SKM-1 (cell line): Measurements from ENCODE around the gene ADGRE2.
"Not testable (repeated sequence)": the region's sequence is repeated elsewhere in the genome, so short reads cannot be mapped to it uniquely, and the experiment has no call there.

ENCODE experiments used
- DNase-seq: peaks from one replicate; lab custom pipeline; 2025; ENCODE audit not compliant: unreplicated experiment; lab: John Stamatoyannopoulos, UW

Gene ADGRE2

GRCh38 chr19:14780622-14781225 lies 2.4 kb upstream of the ADGRE2 start:
- DNase-seq: not testable (repeated sequence)

GRCh38 chr19:14779151-14779550 lies 791 bp upstream of the ADGRE2 start:
- DNase-seq: no peak

- DNase-seq: not testable (repeated sequence)
Observed at GRCh38 chr19:14777645-14778044, 715 bp downstream of the ADGRE2 start.

DNA sequence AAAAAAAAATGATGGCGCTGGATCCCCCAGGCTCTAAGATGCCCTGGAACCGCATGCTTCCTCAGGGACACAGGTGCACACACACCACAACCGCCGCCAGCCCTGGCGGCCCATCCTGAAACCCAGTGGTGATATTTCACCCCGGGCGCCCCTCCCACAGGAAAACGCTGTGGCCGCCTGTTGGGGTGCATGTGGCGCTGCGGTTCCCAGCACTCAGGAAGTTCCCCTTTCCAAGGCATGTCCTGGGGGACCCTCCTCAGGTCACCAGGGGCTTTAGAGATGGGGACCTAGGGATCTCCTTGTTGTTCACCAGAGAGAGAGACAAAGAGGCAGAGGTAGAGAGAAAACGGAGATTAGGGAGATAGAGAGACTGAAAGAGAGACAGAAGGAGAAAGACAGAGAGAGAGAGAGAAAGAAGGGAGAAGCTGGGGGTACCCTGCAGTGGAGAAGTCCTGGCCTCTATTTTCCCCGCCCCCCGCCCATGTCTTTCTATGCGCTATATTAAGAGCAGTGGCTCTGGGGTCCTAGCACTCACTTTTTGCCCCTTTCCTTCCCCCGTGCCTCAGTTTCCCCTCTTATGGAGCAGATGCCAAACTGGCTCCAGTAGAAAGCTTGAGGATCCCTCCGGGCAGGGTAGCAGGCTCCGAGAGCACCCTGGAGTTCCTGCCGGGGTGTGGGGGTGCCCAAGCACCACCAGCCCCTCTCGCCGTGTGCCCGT lies 2.3 kb downstream of the ADGRE2 start:
- DNase-seq: peak; percentile 38

DNA sequence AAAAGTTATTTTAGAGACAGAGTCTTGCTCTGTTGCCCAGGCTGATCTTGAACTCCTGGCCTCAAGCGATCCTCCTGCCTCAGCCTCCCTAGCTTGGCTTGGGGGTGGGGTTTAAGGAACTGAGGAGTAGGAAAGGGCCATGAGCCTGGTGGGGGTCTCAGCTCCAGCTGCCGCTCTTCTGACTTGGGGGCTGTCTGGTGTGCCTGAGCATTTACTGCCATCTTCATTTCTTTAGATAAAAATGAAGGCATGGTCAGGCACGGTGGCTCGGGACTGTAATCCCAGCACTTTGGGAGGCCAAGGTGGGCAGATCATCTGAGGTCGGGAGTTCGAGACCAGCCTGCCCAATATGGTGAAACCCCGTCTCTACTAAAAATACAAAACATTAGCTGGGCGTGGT lies 3.0 kb downstream of the ADGRE2 start:
- not testable (repeated sequence) for DNase-seq

DNA sequence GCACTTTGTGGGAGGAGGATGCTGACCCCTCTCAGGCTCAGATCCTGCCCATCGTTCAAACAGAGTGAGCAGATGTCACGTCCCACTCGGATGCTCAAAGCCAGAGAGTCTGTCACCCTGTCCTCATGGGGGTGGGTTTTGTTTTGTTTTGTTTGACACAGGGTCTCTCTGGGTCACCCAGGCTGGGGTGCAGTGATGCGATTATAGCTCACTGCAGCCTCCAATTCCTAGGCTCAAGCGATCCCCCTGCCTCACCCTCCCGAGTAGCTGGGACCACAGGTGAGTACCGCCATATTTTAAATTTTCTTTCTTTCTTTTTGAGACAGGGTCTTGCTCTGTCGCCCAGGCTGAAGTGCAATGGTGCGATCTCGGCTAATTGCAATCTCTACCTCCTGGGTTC lies 4.0 kb downstream of the ADGRE2 start:
- no peak for DNase-seq

DNA sequence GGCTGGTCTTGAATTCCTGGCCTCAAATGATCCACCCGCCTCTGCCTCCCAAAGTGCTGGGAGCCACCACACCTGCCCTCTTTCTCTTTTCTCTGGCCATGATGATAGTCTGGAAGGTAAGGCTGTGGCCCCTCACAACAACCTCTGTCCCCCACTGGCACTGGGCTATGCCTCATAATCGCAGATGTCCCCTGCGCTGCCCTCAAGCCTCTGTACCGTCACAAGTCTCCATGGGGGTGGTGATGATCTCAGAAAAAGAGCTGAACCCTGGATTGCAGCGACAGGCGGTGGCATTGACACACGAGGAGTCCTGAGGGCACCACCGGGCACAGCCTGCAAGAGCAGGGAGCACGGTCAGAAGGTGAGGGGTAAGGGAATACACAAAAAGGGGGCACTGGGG lies 4.6 kb downstream of the ADGRE2 start:
- DNase-seq: not testable (repeated sequence)

- no peak for DNase-seq
Observed at GRCh38 chr19:14772995-14773394, 5.4 kb downstream of the ADGRE2 start.

- no peak for DNase-seq
Observed at GRCh38 chr19:14772467-14772866, 5.9 kb downstream of the ADGRE2 start.

- DNase-seq: no peak
Observed at GRCh38 chr19:14770944-14771839, 7.2 kb downstream of the ADGRE2 start.

DNA sequence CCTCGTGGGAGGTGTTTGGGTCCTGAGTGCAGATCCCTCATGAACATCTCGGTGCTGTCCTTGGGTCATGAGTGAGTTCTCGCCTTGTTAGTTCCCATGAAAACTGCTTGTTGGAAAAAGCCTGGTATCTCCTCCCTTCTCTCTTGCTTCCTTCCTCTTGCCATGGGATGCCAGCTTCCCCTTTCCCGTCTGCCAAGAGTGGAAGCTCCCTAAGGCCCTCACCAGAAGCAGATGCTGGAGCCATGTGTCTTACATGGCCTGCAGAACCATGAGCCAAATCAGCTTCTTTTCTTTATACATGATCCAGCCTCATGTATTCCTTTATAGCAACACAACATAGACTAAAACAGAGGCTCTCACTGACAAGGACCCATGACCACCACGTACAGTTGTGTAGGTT lies 8.2 kb downstream of the ADGRE2 start:
- no peak for DNase-seq

DNA sequence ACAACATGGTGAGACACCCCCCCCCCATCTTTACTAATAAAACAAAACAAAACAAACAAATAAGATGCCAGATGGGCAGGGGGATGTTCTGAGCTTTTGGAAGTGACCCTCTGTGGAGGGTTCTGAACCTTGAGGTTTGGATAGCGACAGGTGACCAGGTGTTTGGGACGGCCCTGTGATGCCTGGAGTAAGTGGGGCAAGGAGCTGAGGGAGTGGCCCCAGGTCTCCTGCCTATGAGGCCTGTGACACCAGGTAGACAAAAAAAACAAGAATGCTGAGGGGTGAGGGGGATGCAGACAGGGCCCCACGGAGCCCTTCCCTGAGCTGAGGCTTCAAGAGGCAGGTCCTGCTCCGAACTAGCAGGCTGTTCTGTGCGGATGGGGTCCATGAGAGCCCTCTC lies 9.2 kb downstream of the ADGRE2 start:
- DNase-seq: no peak

DNA sequence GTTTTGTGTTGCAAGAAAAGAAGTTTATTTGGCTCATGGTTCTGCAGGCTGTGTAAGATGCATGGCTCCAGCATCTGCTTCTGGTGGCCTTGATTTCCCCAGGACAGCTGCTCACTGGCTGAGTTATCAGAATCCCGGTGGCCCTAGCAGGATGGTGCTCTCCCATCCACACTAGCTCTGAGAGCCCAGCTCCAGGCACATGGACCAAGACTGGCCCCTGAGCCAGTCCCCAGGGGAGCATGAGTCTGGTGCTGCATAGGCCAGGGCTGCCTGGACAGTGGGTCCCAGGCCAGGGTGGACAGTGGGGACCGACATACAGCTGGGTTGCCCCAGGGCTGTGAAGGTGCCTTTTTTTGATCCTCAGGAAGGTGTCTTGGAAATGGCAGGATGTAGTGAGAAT lies 10.4 kb downstream of the ADGRE2 start:
- no peak for DNase-seq

DNA sequence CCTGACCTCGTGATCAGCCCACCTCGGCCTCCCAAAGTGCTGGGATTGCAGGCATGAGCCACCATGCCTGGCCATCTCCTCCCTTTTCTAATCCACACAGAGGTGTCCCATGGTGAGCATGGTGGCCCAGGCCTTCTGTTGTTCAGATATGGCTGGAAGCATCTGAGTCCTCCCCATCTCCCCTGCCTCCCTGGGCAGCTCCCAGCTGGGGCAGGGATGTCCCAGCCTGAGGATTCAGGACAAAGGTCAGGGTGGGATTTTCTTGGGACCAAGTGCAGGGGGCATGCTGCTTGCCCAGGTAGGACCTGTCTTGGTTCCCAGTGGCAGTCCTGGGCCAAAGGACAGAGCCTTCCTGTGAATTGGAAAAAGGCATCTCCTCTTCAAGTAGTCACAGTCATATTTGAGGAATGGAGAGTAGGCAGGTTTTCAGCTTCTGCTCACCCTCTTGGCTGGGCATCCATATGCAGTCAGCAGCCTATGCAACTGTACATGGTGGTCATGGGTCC lies 10.8 kb downstream of the ADGRE2 start:
- no peak for DNase-seq

GRCh38 chr19:14765841-14766240 lies 12.5 kb downstream of the ADGRE2 start:
- not testable (repeated sequence) for DNase-seq

GRCh38 chr19:14765403-14765802 lies 13.0 kb downstream of the ADGRE2 start:
- not testable (repeated sequence) for DNase-seq

- DNase-seq: no peak
Observed at GRCh38 chr19:14764401-14764800, 14.0 kb downstream of the ADGRE2 start.

- no peak for DNase-seq
Observed at GRCh38 chr19:14763497-14764145, 14.7 kb downstream of the ADGRE2 start.

GRCh38 chr19:14762111-14762510 lies 16.2 kb downstream of the ADGRE2 start:
- no peak for DNase-seq

GRCh38 chr19:14761607-14762006 lies 16.8 kb downstream of the ADGRE2 start:
- DNase-seq: no peak

- no peak for DNase-seq
Observed at GRCh38 chr19:14758816-14759215, 19.5 kb downstream of the ADGRE2 start.
